GM12892 (cell line): ENCODE data around the gene TEAD1.

ENCODE experiments used
- DNase-seq: peaks from one replicate; pipeline ENCODE4 v3.0.0; 2011; ENCODE audit not compliant: insufficient read length
- FAIRE-seq: peaks from 2 replicates; lab custom pipeline; 2011; peaks lifted over from hg19 to GRCh38; lab: Jason Lieb, UNC
- POLR2A ChIP-seq: IDR thresholded peaks from 2 replicates; pipeline ENCODE4 v1.6.1; 2011; ENCODE audit warnings: low read depth, low read length, control low read depth
- POLR2AphosphoS5 ChIP-seq: IDR thresholded peaks from 2 replicates; pipeline ENCODE4 v1.6.1; 2011; ENCODE audit warnings: low read depth, low read length, control low read depth
- TAF1 ChIP-seq: IDR thresholded peaks from 2 replicates; pipeline ENCODE4 v1.6.1; 2011; ENCODE audit warnings: low read depth, mild to moderate bottlenecking, control low read depth, low read length, borderline replicate concordance

Gene TEAD1

DNA sequence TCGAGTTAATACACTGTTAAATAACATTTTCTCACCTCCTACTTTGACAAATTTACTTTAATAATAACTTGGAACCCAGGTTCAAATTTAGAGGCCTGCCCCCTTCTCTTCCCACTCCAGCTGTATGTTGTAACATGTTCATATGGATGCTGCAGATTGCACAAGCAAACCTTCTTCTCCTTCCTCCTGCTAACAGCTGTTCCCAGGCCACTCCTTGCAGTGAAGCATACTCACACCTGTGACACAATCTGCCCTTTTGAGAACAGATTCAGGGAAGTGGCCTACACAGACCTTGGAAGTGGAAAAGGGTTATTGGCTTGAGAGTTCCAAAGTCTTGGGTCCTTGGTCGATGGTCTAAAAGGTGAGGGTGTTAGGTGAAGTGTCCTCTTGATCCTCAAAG lies 131.9 kb downstream of the TEAD1 start:
- FAIRE-seq (no peak), DNase-seq (no peak)

DNA sequence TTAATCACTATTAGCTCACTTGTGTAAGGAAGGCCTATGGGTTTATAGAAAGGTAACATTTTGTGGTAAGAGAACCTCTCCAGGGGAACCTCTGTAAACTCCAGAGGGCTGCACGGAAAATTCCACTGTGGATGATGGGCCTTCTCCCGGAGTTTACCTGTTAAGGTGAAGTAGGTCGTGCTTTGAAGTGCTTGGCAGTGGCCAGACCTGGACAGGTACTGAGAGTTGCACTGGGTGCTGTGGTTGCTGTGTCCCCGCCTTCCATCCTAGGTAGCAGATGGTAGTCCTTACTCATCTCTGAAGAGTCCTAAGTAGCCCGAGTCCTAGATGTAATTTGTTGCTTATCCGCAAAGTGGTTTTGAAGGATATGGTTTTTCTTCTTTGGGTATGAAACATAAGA lies 133.4 kb downstream of the TEAD1 start:
- peak; percentile 36 for FAIRE-seq

More for the DNA sequence above, 131.9 kb downstream of the TEAD1 start:
- TF ChIP-seq TAF1: no peak
- no peak for TF ChIP-seq POLR2AphosphoS5
- no peak for TF ChIP-seq POLR2A

DNA sequence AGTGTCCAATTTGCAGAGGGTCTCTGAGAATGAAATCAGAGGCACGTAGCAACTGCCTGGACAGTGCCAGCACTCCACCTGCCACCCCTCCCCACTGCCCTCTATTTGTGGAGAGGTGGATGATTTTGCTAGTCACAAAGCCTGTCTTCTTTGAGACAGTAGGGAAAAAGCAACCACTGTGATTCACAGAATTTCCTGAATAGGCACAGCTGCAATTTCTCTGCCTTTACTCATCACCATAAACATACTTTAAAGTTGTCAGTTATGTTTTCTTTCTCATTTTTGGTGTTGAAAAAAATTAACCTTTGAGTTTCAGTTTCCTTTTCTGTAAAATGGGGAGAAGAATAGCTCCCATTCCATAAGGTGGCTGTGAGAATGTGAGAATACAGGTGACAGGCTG lies 134.3 kb downstream of the TEAD1 start:
- TF ChIP-seq TAF1 (no peak), POLR2A (no peak), POLR2AphosphoS5 (no peak)
- DNase-seq: no peak
- peak; percentile 27 for FAIRE-seq

More for the DNA sequence above, 133.4 kb downstream of the TEAD1 start:
- DNase-seq: no peak
- TF ChIP-seq TAF1: no peak
- TF ChIP-seq POLR2AphosphoS5: no peak
- no peak for TF ChIP-seq POLR2A

DNA sequence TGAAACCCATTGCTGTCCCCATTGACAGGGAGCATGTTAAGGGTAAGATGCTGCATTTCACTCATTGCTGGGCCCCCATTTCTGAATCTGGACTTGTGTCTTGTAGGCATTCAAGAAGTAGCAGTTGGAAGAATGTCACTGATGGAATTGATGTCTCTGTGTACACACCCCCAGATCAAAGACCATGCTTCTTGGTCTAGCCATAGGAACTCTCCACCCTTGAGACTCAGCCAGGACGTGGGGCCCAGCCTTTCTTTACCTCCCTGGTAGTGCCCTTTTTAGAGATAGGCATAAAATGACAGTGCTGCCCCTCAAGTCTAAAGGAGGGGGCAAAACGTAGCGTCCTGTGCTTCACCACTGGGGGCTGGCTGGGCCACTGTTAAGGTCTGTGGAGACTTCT lies 135.1 kb downstream of the TEAD1 start:
- no peak for TF ChIP-seq POLR2A
- no peak for TF ChIP-seq TAF1
- DNase-seq (no peak), FAIRE-seq (no peak)

DNA sequence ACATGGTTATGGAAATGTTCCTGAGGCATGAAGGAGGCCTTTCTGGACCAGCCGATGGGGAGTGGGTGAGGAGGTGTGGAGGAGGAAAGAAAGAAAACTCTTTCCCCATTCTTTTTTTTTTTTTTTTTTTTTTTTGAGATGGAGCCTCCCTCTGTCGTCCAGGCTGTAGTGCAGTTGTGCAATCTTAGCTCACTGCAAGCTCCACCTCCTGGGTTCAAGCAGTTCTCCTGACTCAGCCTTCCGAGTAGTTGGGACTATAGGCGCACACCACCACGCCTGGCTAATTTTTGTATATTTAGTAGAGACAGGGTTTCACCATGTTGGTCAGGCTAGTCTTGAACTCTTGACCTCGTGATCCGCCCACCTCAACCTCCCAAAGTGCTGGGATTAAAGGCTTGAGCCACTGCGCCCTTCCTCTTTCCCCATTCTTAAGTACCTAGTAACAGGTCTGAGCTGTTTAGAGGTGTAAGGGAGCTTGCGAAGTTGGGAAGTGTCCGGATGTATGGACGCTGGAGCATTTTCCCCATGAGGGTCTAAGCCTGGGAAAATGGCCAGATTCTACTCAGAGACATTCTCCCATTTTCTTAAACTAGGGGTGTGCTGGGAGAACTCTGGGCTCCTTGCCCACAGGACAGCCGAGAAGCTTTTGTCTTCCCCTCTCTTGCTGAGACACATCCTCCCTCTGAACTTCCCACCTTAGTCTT lies 135.8 kb downstream of the TEAD1 start:
- no peak for TF ChIP-seq POLR2A
- no peak for TF ChIP-seq TAF1
- TF ChIP-seq POLR2AphosphoS5: no peak
- FAIRE-seq (no peak), DNase-seq (no peak)

DNA sequence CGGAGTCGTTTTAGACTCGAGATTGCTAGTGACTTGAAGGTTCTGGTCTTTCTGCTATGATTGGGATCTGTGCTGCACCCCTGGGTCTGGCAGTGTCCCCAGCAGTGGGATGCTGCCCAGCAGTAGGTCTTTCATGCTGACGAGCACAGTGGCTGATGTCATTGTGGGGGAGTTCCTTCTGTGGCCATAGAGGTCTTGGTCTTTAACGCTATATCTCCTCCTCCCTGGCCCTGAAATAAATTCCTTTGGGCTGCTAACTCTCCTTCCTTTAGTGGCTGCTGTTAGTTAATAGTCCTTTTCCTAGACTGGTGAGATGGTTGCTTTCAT lies 136.3 kb downstream of the TEAD1 start:
- DNase-seq (no peak), FAIRE-seq (no peak)
- TF ChIP-seq POLR2AphosphoS5: no peak
- no peak for TF ChIP-seq POLR2A
- TF ChIP-seq TAF1: no peak

DNA sequence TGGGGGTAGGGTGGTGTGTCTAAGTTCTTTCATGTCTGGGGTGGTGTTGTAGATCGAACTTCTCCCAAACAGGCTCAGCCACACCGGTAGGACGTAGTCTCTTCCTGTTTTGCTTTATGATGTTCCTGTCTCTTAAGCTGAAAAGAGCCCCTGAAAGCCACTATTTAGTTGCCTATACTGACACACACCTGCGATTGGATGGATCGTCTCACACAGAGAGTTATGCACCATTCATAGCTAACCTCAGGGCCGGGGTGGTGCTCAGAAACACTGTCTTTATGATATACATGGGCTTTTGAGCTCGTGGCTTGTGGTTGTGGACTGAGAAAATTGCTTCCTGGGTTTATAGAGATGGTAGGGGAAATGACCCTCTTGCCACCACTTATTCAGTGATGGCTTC lies 137.6 kb downstream of the TEAD1 start:
- FAIRE-seq (no peak), DNase-seq (no peak)
- no peak for TF ChIP-seq POLR2A
- TF ChIP-seq TAF1: no peak

DNA sequence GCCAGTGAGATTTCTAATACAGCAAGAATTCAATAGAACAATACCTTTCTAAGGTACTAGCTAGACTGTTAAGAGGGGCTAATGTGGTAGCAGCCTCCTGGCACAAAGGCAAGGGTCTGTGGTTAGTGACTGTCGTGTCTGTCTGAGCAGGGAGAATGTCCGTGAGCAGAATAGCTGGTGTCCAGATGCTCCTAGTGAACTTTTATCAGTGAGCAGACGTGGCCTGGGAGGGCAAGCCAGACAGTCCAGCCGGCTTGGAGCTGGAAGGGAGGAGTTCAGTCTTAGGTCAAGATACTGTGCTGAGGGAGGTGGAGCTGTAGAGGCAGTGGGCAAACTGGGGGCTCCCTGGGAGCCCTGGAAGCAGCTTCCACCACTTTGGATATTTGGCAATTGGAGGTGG lies 138.6 kb downstream of the TEAD1 start:
- TF ChIP-seq TAF1 (no peak), POLR2A (no peak), POLR2AphosphoS5 (no peak)
- no peak for DNase-seq
- no peak for FAIRE-seq

DNA sequence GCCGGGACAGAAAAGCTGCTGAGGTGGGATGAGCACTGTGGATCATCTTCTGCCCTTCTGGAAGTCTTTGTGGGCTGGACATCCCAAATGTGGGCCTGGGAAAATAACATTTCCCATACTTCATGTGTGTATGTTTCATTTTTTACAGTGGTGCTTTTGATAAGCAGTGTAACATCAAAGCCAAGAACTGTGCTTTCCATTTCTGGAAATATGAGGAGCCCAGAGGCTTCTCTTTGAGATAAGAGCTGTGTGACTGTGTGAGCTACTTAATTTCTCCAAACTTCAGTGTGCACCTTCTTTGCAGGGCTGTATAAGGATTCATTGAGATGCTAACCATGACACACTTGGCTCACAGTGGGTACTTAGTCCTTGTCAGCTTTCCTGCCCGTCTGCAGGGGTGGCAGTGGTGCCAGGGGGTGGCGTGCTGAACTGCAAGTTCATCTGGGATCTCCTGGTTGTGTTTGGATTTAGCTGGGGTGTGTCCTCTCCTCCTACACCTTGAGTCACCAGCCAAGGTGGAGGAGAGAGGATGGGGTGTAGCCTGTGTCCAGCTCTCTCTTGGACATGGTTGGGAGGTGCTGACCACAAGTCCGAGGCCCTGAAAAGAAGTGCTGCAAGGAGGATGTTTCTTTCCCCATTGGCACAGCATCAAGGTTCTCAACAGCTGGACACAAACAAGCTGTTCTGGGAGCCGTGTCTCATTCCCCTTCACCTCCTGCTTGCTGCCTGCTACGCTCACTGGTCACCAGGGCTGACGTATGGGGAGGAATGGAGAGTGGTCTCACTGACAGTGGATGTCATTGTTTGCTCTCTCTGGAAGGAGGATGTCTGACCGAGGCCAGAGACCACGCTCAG lies 139.4 kb downstream of the TEAD1 start:
- TF ChIP-seq TAF1: no peak
- no peak for TF ChIP-seq POLR2A
- no peak for TF ChIP-seq POLR2AphosphoS5
- FAIRE-seq (no peak), DNase-seq (no peak)

DNA sequence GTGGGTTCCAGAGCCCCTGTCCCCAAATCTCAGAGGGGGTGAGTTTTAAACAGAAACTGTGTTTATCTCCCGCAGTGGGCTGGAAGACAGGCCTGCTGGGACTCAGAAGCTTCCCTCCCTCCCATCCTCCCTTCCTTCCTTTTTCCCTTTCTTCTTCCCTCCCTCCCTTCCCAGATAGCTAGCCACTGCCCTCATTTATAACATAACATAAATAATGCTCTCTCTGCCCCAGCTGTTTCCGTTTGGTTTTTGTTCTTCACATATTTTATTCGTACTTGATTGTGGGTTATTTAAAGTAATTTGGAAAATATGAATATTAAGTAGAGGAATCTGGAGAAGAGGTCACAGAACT lies 140.9 kb downstream of the TEAD1 start:
- FAIRE-seq (no peak), DNase-seq (no peak)
- TF ChIP-seq TAF1 (no peak), POLR2AphosphoS5 (no peak), POLR2A (no peak)

DNA sequence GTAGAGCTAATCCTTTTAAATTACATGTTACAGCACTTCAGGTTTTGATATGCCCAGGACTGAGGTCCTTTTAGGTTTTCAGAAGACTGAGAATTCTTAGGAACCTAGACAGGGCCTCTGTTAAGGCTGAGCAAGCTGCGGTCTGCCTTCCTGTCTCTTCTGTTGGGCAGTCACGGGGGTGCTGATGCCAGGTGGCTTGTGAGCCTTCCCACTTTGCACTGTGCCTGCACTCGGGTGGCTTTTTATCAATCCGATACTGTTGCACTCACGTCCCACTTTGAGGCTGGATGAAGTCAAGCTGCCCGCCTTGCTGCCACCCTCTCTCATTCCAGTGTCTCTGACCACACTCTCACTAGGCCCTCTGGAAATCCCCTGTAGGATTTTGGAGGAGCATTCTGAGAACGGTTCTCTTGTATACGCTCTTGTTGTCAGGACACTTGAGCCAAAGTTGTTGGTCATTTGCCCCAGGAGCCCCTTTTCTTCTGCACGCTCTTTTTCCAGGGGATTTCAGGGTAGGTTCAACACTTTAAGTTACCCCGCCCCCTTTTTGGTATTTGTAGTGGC lies 141.8 kb downstream of the TEAD1 start:
- no peak for TF ChIP-seq POLR2A
- no peak for TF ChIP-seq TAF1
- TF ChIP-seq POLR2AphosphoS5: no peak
- no peak for DNase-seq
- FAIRE-seq: no peak
